Ovary (tissue), 3 donors: ENCODE measurements around the gene MACO1.

Source experiments
- EP300 ChIP-seq: sonication (generic); formaldehyde crosslinking; IDR thresholded peaks from one replicate; pipeline ENCODE4 v1.6.1; 2017; ENCODE audit warnings: antibody characterized with exemption
- POLR2A ChIP-seq: fragments of 450-650 bp; IDR thresholded peaks from one replicate; pipeline ENCODE4 v1.6.1; 2017; ENCODE audit warnings: antibody characterized with exemption, mild to moderate bottlenecking, moderate library complexity
- TF ChIP-seq, protein P1 (sequence below), 3 donors: fragments of 450-650 bp in 2 of 3; fragments of 200-600 bp in 1 of 3; IDR thresholded peaks; one replicate each; pipeline versions ENCODE4 v1.5.1 to v1.8.0; 2016 to 2022; ENCODE audit warnings: antibody characterized with exemption in 3 of 3, mild to moderate bottlenecking in 1 of 3
- donor health status: DM: no; HTN: no; CAD: no.

DNA sequence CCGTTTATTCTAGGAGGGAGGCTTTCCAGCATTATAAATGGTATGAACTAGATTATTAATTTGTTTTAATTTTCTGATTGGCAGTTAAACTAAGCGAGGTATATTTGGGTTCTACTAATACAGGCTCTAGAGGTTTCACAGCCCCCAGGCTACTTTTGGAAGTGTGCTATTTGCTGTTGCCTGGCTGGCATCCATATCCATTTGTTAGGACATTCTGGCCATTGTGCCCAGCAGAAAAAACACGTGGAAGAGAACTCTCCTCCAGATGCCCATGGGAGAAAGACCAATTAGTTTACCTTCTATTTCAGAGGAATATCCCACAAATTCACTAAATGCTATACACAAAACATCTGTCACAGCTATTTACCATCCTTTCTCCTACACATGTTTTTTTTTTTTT lies 29.3 kb downstream of the MACO1 start:
- no peak for TF ChIP-seq POLR2A
- TF ChIP-seq, protein P1, sequence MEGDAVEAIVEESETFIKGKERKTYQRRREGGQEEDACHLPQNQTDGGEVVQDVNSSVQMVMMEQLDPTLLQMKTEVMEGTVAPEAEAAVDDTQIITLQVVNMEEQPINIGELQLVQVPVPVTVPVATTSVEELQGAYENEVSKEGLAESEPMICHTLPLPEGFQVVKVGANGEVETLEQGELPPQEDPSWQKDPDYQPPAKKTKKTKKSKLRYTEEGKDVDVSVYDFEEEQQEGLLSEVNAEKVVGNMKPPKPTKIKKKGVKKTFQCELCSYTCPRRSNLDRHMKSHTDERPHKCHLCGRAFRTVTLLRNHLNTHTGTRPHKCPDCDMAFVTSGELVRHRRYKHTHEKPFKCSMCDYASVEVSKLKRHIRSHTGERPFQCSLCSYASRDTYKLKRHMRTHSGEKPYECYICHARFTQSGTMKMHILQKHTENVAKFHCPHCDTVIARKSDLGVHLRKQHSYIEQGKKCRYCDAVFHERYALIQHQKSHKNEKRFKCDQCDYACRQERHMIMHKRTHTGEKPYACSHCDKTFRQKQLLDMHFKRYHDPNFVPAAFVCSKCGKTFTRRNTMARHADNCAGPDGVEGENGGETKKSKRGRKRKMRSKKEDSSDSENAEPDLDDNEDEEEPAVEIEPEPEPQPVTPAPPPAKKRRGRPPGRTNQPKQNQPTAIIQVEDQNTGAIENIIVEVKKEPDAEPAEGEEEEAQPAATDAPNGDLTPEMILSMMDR (IDR thresholded peaks at IDR 0.05) = no peak
- TF ChIP-seq EP300 = no peak
